Sigmoid colon (tissue), 4 donors: Measurements from ENCODE around the gene TTC19.

Source experiments
- POLR2AphosphoS5 ChIP-seq, 4 donors: sonication (generic); formaldehyde crosslinking; IDR thresholded peaks; one replicate each; pipeline ENCODE4 v1.6.1; 2017; ENCODE audit warnings: antibody characterized with exemption in 4 of 4
- TF ChIP-seq, protein P1 (sequence below), 4 experiments: fragments of 450-650 bp in 3 of 4; fragments of 200-600 bp in 1 of 4; IDR thresholded peaks; one replicate each; pipeline ENCODE4 v1.5.1; 2016 to 2019; ENCODE audit warnings: antibody characterized with exemption in 4 of 4, mild to moderate bottlenecking in 3 of 4, moderate library complexity in 2 of 4

DNA sequence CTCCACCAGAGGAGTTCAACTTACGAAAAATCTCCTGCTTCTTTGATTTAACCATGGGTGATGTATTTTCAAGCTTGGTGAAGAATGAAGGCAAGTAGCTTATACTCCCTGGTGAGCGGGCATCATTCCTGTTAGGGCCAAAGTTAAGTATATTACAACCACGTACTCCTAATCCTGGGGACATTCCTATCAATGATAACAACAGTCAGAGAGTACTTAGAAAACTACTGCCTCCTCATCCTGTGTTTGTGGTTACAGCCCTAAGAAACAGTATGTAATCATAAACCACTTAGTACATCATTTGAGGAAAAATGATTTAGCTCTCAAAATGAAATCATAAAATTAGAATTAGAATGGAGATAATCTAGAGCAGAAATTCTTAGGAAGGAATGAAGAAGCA lies 47.3 kb downstream of the TTC19 start:
- no peak for TF ChIP-seq POLR2AphosphoS5 (IDR thresholded peaks at IDR 0.05)
- TF ChIP-seq, protein P1, sequence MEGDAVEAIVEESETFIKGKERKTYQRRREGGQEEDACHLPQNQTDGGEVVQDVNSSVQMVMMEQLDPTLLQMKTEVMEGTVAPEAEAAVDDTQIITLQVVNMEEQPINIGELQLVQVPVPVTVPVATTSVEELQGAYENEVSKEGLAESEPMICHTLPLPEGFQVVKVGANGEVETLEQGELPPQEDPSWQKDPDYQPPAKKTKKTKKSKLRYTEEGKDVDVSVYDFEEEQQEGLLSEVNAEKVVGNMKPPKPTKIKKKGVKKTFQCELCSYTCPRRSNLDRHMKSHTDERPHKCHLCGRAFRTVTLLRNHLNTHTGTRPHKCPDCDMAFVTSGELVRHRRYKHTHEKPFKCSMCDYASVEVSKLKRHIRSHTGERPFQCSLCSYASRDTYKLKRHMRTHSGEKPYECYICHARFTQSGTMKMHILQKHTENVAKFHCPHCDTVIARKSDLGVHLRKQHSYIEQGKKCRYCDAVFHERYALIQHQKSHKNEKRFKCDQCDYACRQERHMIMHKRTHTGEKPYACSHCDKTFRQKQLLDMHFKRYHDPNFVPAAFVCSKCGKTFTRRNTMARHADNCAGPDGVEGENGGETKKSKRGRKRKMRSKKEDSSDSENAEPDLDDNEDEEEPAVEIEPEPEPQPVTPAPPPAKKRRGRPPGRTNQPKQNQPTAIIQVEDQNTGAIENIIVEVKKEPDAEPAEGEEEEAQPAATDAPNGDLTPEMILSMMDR (IDR thresholded peaks at IDR 0.05) = no peak
